Heart right ventricle (tissue), 16 donors: Measurements from ENCODE around the gene HEPN1. TPM values are rescaled to one million over a fixed set of nuclear protein-coding genes. Genes with fewer than 3 reads are reported as not detected.
A peak's percentile ranks its signal among the peaks of the same experiment; 100 is the strongest.

ENCODE experiments used
- ATAC-seq, 8 donors: fragments of 200-7000 bp; cut with Tn5 transposase; one replicate each; pipeline ENCODE4 v1.9.1; 2020; ENCODE audit warnings: mild to moderate bottlenecking in 8 of 8, moderate library complexity in 8 of 8, moderate number of reproducible peaks in 1 of 8
- DNase-seq, 2 donors: peaks; one replicate each; pipeline ENCODE4 v3.0.0-alpha.2; 2020
- H3K27ac ChIP-seq, 10 donors: fragments of 200-600 bp; sonication (generic) in 2 of 10; one replicate each; pipeline versions ENCODE4 v1.5.0 to v1.8.0; 2020 to 2022; ENCODE audit warnings: mild to moderate bottlenecking in 3 of 10
- H3K27me3 ChIP-seq, 7 donors: fragments of 200-600 bp; one replicate each; pipeline ENCODE4 v1.8.0; 2021 to 2022; ENCODE audit warnings: mild to moderate bottlenecking in 2 of 7
- H3K36me3 ChIP-seq, 9 donors: fragments of 200-600 bp; sonication (generic) in 1 of 9; one replicate each; pipeline versions ENCODE4 v1.5.0 to v1.8.0; 2020 to 2022; ENCODE audit warnings: mild to moderate bottlenecking in 2 of 9
- H3K4me1 ChIP-seq, 9 donors: fragments of 200-600 bp; sonication (generic) in 1 of 9; one replicate each; pipeline versions ENCODE4 v1.5.0 to v1.8.0; 2020 to 2022; ENCODE audit warnings: mild to moderate bottlenecking in 4 of 9
- H3K4me3 ChIP-seq, 10 donors: fragments of 200-600 bp; sonication (generic) in 2 of 10; one replicate each; pipeline versions ENCODE4 v1.5.0 to v1.8.0; 2020 to 2022; ENCODE audit warnings: mild to moderate bottlenecking in 7 of 10, moderate library complexity in 2 of 10
- H3K9me3 ChIP-seq, 11 donors: fragments of 200-600 bp in 10 of 11; sonication (generic) in 2 of 11; one replicate each; pipeline versions ENCODE4 v1.5.0 to v1.8.0; 2013 to 2022; ENCODE audit warnings: mild to moderate bottlenecking in 2 of 11, control low read depth in 1 of 11, moderate library complexity in 1 of 11
- WGBS, 2 donors: extraction: QIAGEN DNeasy Blood & Tissue Kit; methylation state at CpG; one replicate each; pipeline ENCODE4 v1.1.7; 2013; ENCODE audit warnings: inconsistent platforms in 1 of 2; 5-methylcytosine and 5-hydroxymethylcytosine counted together
- intact Hi-C, 10 donors: fragments of 100-400 bp; cut with DNase I; formaldehyde crosslinking; loops; one replicate each; pipeline versions ENCODE4 v1.11.1 to v1.14.2; 2022
- polyA plus RNA-seq, 2 donors: library from polyadenylated mRNA; stranded (reverse); fragments of 200-250 nt; gene quantifications; one replicate each; pipeline ENCODE4 v1.2.3, GENCODE V29; 2013
- total RNA-seq, 10 donors: library from RNA; stranded (reverse); fragmentation: NEBNext Ultra II Directional in 3 of 10; extraction: Animal tissue kit (Norgen Biotek cat#: 25700) in 3 of 10; gene quantifications; one replicate each; pipeline versions ENCODE4 v1.2.1 to v1.2.4, GENCODE V29; 2021 to 2023
- TF ChIP-seq, protein P1 (sequence below), 9 donors: fragments of 200-600 bp; sonication (generic) in 2 of 9; IDR thresholded peaks; one replicate each; pipeline versions ENCODE4 v1.5.0 to v1.8.0; 2021 to 2022; ENCODE audit warnings: antibody characterized with exemption in 9 of 9, mild to moderate bottlenecking in 5 of 9, moderate library complexity in 1 of 9
- donor health status: Arrhythmogenic right ventricular cardiomyopathy.
- donor health status: ischemic (EF 13 %, LVEDD 7.1; RV severe dilation, severe dysfunction).
- donor health status: healthy with polysubstance abuse.
- donor health status: DM: no; HTN: yes; CAD: no.
- donor health status: DM: no; HTN: no; CAD: no.
- donor health status: ischemic (EF 25% LVEDD 6.9; RV normal size, moderate dysfunction).
- donor health status: ischemic (EF 25% LVEDD 5.7; RV mildly dilated, moderate dysfunction).
- donor health status: healthy.
- donor health status: DM: yes; HTN: yes; CAD: no.
- donor health status: Ischemic cardiomyopathy.
- donor health status: ischemic (EF 35%, LVEDD 5.7; RV mildly dilated, moderate dysfunction).
- donor health status: nonischemic (EF 11% LVEDD 7.7; RV severe dilation, severe dysfunction).
- donor health status: DM: yes; HTN: yes; CAD: no.
- donor health status: PGD.
- donor health status: ischemic (EF 29% LVEDD 5.4; RV normal size, mild dysfunction).
- donor health status: nonischemic (EF 23%, LVEDD 6.1; RV moderate dilation, normal function).

Gene HEPN1
- total and polyA plus RNA-seq, 12 donors: 0.03 TPM; not detected in 11

DNA sequence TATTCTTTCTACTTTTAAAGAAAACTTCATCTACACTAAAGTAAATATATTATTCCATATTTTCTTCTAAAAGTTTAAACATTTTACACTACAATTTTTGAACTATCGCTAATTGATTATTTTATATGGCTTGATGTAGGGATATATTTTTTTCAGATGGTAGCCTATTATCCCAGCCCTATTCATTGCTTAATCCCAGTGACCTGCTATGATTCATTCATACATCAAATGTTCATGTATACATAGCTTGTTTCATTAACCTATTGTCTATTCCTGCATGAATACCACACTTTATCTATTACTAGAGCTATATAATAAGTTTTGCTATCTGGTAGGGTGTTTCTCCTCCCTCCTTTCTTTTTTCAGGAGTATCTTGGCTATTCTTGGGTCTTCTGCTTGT lies 16.4 kb upstream of the HEPN1 start:
- TF ChIP-seq, protein P1, sequence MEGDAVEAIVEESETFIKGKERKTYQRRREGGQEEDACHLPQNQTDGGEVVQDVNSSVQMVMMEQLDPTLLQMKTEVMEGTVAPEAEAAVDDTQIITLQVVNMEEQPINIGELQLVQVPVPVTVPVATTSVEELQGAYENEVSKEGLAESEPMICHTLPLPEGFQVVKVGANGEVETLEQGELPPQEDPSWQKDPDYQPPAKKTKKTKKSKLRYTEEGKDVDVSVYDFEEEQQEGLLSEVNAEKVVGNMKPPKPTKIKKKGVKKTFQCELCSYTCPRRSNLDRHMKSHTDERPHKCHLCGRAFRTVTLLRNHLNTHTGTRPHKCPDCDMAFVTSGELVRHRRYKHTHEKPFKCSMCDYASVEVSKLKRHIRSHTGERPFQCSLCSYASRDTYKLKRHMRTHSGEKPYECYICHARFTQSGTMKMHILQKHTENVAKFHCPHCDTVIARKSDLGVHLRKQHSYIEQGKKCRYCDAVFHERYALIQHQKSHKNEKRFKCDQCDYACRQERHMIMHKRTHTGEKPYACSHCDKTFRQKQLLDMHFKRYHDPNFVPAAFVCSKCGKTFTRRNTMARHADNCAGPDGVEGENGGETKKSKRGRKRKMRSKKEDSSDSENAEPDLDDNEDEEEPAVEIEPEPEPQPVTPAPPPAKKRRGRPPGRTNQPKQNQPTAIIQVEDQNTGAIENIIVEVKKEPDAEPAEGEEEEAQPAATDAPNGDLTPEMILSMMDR (IDR thresholded peaks at IDR 0.05): no peak
- Histone ChIP-seq H3K27ac (peak overlapping the region in 3 of 10 donors; percentile 76 to 95 (median 91)), H3K27me3 (peaks cover 0 to 19% (median 0%) of the 10 kb centered on the region in 7 donors), H3K9me3 (no peaks in the 10 kb centered on the region), H3K36me3 (no peaks in the 10 kb centered on the region), H3K4me1 (peaks cover 11 to 53% (median 38%) of the 10 kb centered on the region in 9 donors), H3K4me3 (no peak overlapping the region)
- 96 to 100% methylated on average over 1 of the region's 1 CpG for WGBS, 2 donors
- intact Hi-C loops: no loop called here
- ATAC-seq: no peak
- DNase-seq: no peak

DNA sequence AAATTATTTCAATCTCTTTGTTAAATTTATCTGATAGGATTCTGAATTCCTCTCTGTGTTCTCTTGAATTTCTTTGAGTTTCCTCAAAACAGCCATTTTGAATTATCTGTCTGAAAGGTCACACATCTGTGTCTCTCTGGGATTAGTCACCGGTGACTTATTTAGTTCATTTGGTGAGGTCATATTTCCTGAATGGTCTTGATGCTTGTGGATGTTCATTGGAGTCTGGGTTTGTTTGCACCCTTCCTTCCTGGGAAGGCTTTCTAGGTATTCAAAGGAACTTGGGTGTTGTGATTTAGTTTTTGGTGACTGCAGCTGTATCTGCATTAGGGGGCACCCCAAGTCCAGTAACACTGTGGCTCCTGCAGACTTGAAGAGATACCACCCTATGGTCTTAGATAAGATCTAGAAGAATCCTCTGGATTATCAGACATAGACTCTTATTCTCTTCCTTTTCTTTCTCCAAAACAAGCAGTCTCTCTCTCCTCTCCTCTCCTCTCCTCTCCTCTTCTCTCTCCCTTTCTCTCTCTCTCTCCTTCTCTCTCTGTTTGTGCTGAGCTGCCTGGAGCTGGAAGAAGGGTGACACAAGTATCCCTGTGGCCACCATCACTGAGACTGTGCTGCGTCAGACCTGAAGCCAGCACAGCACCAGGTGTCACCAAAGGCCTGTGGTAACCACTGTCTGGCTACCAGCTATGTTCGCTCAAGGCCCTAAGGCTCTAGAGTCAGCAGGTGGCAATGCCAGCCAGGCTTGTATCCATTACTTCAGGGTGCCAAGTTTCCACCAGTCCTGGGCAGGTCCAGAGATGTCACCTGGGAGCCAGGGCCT lies 3.3 kb upstream of the HEPN1 start:
- H3K4me1 ChIP-seq: peaks cover 0 to 9% (median 7%) of the 10 kb centered on the region in 9 donors
- ATAC-seq: peak in 1 of 8 donors; percentile 58
- TF ChIP-seq, protein P1 (IDR thresholded peaks at IDR 0.05): no peak
- no peaks in the 10 kb centered on the region for H3K36me3 ChIP-seq
- H3K9me3 ChIP-seq: peaks cover 0 to 15% (median 0%) of the 10 kb centered on the region in 11 donors
- H3K27ac ChIP-seq: no peak overlapping the region
- DNase-seq: no peak
- H3K4me3 ChIP-seq: no peak overlapping the region
- 76 to 86% methylated on average over 3 of the region's 3 CpGs for WGBS, 2 donors
- intact Hi-C loops: loop anchor here in 1 of 10 donors (5.0 kb wide), 1 partner anchor 38 kb away; no protein-coding TSS in a partner anchor
- peaks cover 0 to 3% (median 0%) of the 10 kb centered on the region in 7 donors for H3K27me3 ChIP-seq

DNA sequence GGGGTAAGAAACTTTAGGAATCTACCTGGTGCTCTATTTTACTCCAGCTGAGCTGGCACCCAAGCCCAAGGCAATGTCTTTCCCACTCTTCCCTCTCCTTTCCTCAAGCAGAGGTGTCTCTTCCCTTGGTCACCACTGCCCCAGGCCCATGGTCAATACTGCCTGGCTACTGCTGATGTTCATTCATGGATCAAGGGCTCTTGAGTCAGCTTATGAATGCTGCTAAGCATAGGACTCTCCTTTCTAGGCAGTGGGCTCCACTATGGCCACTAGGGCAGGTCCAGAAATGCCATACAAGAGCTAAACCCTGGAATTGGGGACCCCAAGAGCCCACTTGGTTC lies 2.7 kb upstream of the HEPN1 start:
- TF ChIP-seq, protein P1 (IDR thresholded peaks at IDR 0.05): no peak
- ATAC-seq (no peak), DNase-seq (no peak)
- Histone ChIP-seq H3K36me3 (no peaks in the 10 kb centered on the region), H3K4me1 (peaks cover 0 to 12% (median 10%) of the 10 kb centered on the region in 9 donors), H3K9me3 (peaks cover 0 to 12% (median 0%) of the 10 kb centered on the region in 11 donors), H3K4me3 (no peak overlapping the region), H3K27ac (no peak overlapping the region), H3K27me3 (peaks cover 0 to 6% (median 0%) of the 10 kb centered on the region in 7 donors)
- intact Hi-C loops: loop anchor here in 1 of 10 donors (5.0 kb wide), 1 partner anchor 39 kb away; no protein-coding TSS in a partner anchor

DNA sequence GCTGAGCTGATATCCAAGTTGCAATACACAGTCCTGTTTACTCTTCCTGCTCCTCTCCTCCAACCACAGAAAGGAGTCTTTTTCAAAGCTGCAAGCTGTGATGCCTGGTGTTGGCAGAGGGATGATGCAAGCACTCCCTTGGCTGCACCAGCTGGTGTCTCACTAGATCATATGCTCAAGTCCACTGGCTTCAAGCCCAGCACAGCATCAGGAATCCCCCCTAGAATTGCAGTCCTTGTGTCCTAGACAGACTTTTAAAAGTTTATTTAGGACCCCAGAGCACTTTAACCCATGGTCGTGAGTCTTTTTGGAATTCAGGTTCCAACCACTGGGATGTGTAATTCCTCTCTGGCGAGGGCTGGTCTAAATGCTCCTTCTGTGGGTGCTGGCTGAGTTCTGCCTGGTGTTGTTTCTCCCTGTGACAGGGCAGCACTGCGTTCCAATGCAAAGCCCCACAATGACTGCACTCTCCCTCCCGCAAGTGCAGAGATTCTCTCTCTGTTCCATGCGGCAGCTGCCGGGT lies 1.9 kb upstream of the HEPN1 start:
- WGBS, 2 donors: 62 to 82% methylated on average over 6 of the region's 6 CpGs
- H3K4me1 ChIP-seq: peaks cover 0 to 18% (median 12%) of the 10 kb centered on the region in 9 donors
- H3K9me3 ChIP-seq: peaks cover 0 to 6% (median 0%) of the 10 kb centered on the region in 11 donors
- H3K4me3 ChIP-seq: no peak overlapping the region
- no peak for DNase-seq
- no peaks in the 10 kb centered on the region for H3K36me3 ChIP-seq
- no peak overlapping the region for H3K27ac ChIP-seq
- H3K27me3 ChIP-seq: peaks cover 0 to 12% (median 0%) of the 10 kb centered on the region in 7 donors
- intact Hi-C loops: loop anchor here in 1 of 10 donors (5.0 kb wide), 1 partner anchor 40 kb away; no protein-coding TSS in a partner anchor
- TF ChIP-seq, protein P1 (IDR thresholded peaks at IDR 0.05): no peak
- no peak for ATAC-seq
